Lung (tissue), 12 donors: ENCODE data around the gene SLC2A9. TPM values are rescaled to one million over a fixed set of nuclear protein-coding genes. Genes with fewer than 3 reads are reported as not detected.

Source experiments
- ATAC-seq: fragments of 200-7000 bp; cut with Tn5 transposase; one replicate; pipeline ENCODE4 v1.9.1; 2020; ENCODE audit warnings: moderate number of reproducible peaks; ENCODE audit not compliant: insufficient read depth, low FRiP score
- DNase-seq, 3 donors: peaks; one replicate each; pipeline ENCODE4 v3.0.0-alpha.2; 2013 to 2017
- H3K27ac ChIP-seq, 2 donors: one replicate each; pipeline ENCODE4 v1.5.1; 2013; ENCODE audit warnings: mild to moderate bottlenecking in 2 of 2, moderate library complexity in 2 of 2, control low read depth in 1 of 2, inconsistent platforms in 1 of 2, low read depth in 1 of 2, low read length in 1 of 2
- H3K27me3 ChIP-seq, 3 donors: one replicate each; pipeline ENCODE4 v1.5.1; 2013; ENCODE audit warnings: low read length in 2 of 3; ENCODE audit not compliant: control insufficient read depth in 3 of 3, insufficient read depth in 3 of 3
- H3K36me3 ChIP-seq, 4 donors: one replicate each; pipeline ENCODE4 v1.5.1; 2013; ENCODE audit warnings: low read length in 4 of 4, mild to moderate bottlenecking in 1 of 4, moderate library complexity in 1 of 4; ENCODE audit not compliant: control insufficient read depth in 4 of 4, insufficient read depth in 4 of 4
- H3K4me1 ChIP-seq, 5 donors: one replicate each; pipeline ENCODE4 v1.5.1; 2013; ENCODE audit warnings: low read length in 5 of 5, mild to moderate bottlenecking in 2 of 5, moderate library complexity in 1 of 5; ENCODE audit not compliant: control insufficient read depth in 5 of 5, insufficient read depth in 5 of 5
- H3K4me3 ChIP-seq: one replicate; pipeline ENCODE4 v1.5.1; 2013; ENCODE audit warnings: mild to moderate bottlenecking, control low read depth, moderate library complexity
- H3K9ac ChIP-seq, 2 donors: one replicate each; pipeline ENCODE4 v1.5.1; 2013; ENCODE audit warnings: low read length in 2 of 2, control low read depth in 1 of 2; ENCODE audit not compliant: insufficient read depth in 1 of 2
- H3K9me3 ChIP-seq, 4 donors: one replicate each; pipeline ENCODE4 v1.5.1; 2013; ENCODE audit warnings: low read length in 3 of 4, mild to moderate bottlenecking in 1 of 4, moderate library complexity in 1 of 4; ENCODE audit not compliant: control insufficient read depth in 4 of 4, insufficient read depth in 3 of 4
- CTCF ChIP-seq: IDR thresholded peaks from 2 replicates; pipeline ENCODE4 v1.5.1; 2012; ENCODE audit warnings: mild to moderate bottlenecking; ENCODE audit errors: control extremely low read depth, extremely low read depth
- WGBS, 2 donors: extraction: QIAGEN DNeasy Blood & Tissue Kit; methylation state at CpG; one replicate each; pipeline ENCODE4 v1.1.7; 2013; 5-methylcytosine and 5-hydroxymethylcytosine counted together
- polyA plus RNA-seq, 2 donors: library from polyadenylated mRNA; stranded (reverse); fragments of 200-250 nt; gene quantifications; one replicate each; pipeline ENCODE4 v1.2.1, GENCODE V29; 2013
- total RNA-seq, 2 donors: library from RNA; depleted of rRNA in 1 of 2; stranded (reverse); fragments of >200 nt in 1 of 2; gene quantifications; one replicate each; pipeline ENCODE4 v1.2.1, GENCODE V29; 2014 to 2021
- donor health status: control.
- donor health status: control.
- donor health status: Bipolar disorder and iron deficiency.
- donor health status: healthy.
- donor health status: DM: yes; HTN: yes; CAD: no.

Gene SLC2A9
- total and polyA plus RNA-seq, 4 donors, result 2.9 to 18.6 (median 7.6) TPM

- TF ChIP-seq CTCF, result no peak
- DNase-seq (no peak), ATAC-seq (no peak)
- Histone ChIP-seq H3K27ac (no peak overlapping the region), H3K36me3 (no peaks in the 10 kb centered on the region), H3K27me3 (no peaks in the 10 kb centered on the region), H3K4me3 (no peak overlapping the region), H3K4me1 (peaks cover 8 to 31% (median 12%) of the 10 kb centered on the region in 5 donors), H3K9me3 (peaks cover 0 to 2% (median 0%) of the 10 kb centered on the region in 4 donors), H3K9ac (no peak overlapping the region)
- 91 to 97% methylated on average over 2 of the region's 2 CpGs for WGBS, 2 donors
Measured at GRCh38 chr4:10003666-10004065, 17.6 kb downstream of the SLC2A9 start.

GRCh38 chr4:10002278-10002677, 19.0 kb downstream of the SLC2A9 start:
- H3K4me3 ChIP-seq, result no peak overlapping the region
- DNase-seq (no peak), ATAC-seq (no peak)
- no peak overlapping the region for H3K9ac ChIP-seq
- peaks cover 0 to 2% (median 0%) of the 10 kb centered on the region in 4 donors for H3K9me3 ChIP-seq
- TF ChIP-seq CTCF, result no peak
- no peak overlapping the region for H3K27ac ChIP-seq
- 71 to 81% methylated on average over 2 of the region's 2 CpGs for WGBS, 2 donors
- no peaks in the 10 kb centered on the region for H3K36me3 ChIP-seq
- H3K27me3 ChIP-seq, result no peaks in the 10 kb centered on the region
- peaks cover 5 to 17% (median 12%) of the 10 kb centered on the region in 5 donors for H3K4me1 ChIP-seq

GRCh38 chr4:10001757-10002156, 19.5 kb downstream of the SLC2A9 start:
- ATAC-seq (no peak), DNase-seq (no peak)
- H3K9ac ChIP-seq, result no peak overlapping the region
- H3K9me3 ChIP-seq, result peaks cover 0 to 2% (median 0%) of the 10 kb centered on the region in 4 donors
- no peak overlapping the region for H3K4me3 ChIP-seq
- WGBS, 2 donors, result 99% methylated on average over 4 of the region's 4 CpGs
- peaks cover 0 to 12% (median 9%) of the 10 kb centered on the region in 5 donors for H3K4me1 ChIP-seq
- H3K27ac ChIP-seq, result no peak overlapping the region
- no peaks in the 10 kb centered on the region for H3K36me3 ChIP-seq
- TF ChIP-seq CTCF, result no peak
- H3K27me3 ChIP-seq, result no peaks in the 10 kb centered on the region

- ATAC-seq, result no peak
- peaks cover 0 to 2% (median 0%) of the 10 kb centered on the region in 4 donors for H3K9me3 ChIP-seq
- no peak overlapping the region for H3K9ac ChIP-seq
- no peak overlapping the region for H3K27ac ChIP-seq
- H3K27me3 ChIP-seq, result no peaks in the 10 kb centered on the region
- no peak for TF ChIP-seq CTCF
- H3K4me3 ChIP-seq, result no peak overlapping the region
- H3K36me3 ChIP-seq, result no peaks in the 10 kb centered on the region
- WGBS, 2 donors, result 81 to 85% methylated on average over 4 of the region's 4 CpGs
- peaks cover 0 to 4% (median 0%) of the 10 kb centered on the region in 5 donors for H3K4me1 ChIP-seq
- no peak for DNase-seq
Measured at GRCh38 chr4:9999956-10000561, 21.2 kb downstream of the SLC2A9 start.
